Esophagus muscularis mucosa (tissue), 3 donors: ENCODE results near the gene ASF1B.

Source experiments
- POLR2AphosphoS5 ChIP-seq, 2 donors: sonication (generic); formaldehyde crosslinking; IDR thresholded peaks; one replicate each; pipeline ENCODE4 v1.6.1; 2017; ENCODE audit warnings: antibody characterized with exemption in 2 of 2
- TF ChIP-seq, protein P1 (sequence below), 3 experiments: fragments of 200-600 bp in 2 of 3; fragments of 450-650 bp in 1 of 3; sonication (generic) in 2 of 3; IDR thresholded peaks; one replicate each; pipeline ENCODE4 v1.5.1; 2017 to 2019; ENCODE audit warnings: antibody characterized with exemption in 3 of 3, mild to moderate bottlenecking in 2 of 3, moderate library complexity in 1 of 3

DNA sequence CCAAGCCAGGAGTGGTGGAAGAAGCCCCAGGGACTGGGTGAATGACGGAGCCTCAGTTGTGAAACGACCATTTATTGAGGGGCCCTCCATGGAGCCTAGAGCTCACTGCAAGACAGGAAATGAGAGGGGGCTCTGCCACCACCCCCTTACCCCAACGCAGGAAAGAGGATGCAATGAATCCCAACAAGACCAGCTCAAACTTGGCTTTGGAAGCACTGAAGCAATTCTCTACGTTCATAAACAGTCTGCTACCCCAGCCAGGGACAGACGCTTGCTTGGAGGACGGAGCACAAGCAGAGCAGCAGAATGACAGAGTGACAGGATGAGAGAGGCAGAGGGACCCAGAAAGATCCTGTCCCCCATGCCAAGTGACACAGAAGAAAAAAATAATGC is 19.9 kb downstream of the ASF1B start:
- TF ChIP-seq, protein P1, sequence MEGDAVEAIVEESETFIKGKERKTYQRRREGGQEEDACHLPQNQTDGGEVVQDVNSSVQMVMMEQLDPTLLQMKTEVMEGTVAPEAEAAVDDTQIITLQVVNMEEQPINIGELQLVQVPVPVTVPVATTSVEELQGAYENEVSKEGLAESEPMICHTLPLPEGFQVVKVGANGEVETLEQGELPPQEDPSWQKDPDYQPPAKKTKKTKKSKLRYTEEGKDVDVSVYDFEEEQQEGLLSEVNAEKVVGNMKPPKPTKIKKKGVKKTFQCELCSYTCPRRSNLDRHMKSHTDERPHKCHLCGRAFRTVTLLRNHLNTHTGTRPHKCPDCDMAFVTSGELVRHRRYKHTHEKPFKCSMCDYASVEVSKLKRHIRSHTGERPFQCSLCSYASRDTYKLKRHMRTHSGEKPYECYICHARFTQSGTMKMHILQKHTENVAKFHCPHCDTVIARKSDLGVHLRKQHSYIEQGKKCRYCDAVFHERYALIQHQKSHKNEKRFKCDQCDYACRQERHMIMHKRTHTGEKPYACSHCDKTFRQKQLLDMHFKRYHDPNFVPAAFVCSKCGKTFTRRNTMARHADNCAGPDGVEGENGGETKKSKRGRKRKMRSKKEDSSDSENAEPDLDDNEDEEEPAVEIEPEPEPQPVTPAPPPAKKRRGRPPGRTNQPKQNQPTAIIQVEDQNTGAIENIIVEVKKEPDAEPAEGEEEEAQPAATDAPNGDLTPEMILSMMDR (IDR thresholded peaks at IDR 0.05): no peak
- no peak for TF ChIP-seq POLR2AphosphoS5 (IDR thresholded peaks at IDR 0.05)
